ENCODE results near the gene SORCS2. TPM values are rescaled to one million over a fixed set of nuclear protein-coding genes. Genes with fewer than 3 reads are reported as not detected.

Gene SORCS2
- total RNA-seq, 6 experiments from 2014 or later, result 0.18 to 6.2 (median 3.1) TPM

- WGBS (ENCODE audit: insufficient coverage, low coverage, low lambda C conversion rate, missing lambda C conversion rate), result 70% methylated on average over 4 of the region's 7 CpGs
- Histone ChIP-seq H3K4me1 (no peaks in the 10 kb centered on the region), H3K27ac (no peak overlapping the region), H3K4me3 (no peak overlapping the region), H3K36me3 (no peaks in the 10 kb centered on the region), H3K27me3 (no peaks in the 10 kb centered on the region), H3K9me3 (no peaks in the 10 kb centered on the region)
- TF ChIP-seq, protein P1, sequence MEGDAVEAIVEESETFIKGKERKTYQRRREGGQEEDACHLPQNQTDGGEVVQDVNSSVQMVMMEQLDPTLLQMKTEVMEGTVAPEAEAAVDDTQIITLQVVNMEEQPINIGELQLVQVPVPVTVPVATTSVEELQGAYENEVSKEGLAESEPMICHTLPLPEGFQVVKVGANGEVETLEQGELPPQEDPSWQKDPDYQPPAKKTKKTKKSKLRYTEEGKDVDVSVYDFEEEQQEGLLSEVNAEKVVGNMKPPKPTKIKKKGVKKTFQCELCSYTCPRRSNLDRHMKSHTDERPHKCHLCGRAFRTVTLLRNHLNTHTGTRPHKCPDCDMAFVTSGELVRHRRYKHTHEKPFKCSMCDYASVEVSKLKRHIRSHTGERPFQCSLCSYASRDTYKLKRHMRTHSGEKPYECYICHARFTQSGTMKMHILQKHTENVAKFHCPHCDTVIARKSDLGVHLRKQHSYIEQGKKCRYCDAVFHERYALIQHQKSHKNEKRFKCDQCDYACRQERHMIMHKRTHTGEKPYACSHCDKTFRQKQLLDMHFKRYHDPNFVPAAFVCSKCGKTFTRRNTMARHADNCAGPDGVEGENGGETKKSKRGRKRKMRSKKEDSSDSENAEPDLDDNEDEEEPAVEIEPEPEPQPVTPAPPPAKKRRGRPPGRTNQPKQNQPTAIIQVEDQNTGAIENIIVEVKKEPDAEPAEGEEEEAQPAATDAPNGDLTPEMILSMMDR (IDR thresholded peaks at IDR 0.05), result no peak
- TF ChIP-seq POLR2A (IDR thresholded peaks at IDR 0.05), result no peak
- ATAC-seq (no peak), DNase-seq (no peak)
- intact Hi-C loops (cut with DNase I), result no loop called here
Measured at GRCh38 chr4:7347981-7348380, 155.6 kb downstream of the SORCS2 start.

DNA sequence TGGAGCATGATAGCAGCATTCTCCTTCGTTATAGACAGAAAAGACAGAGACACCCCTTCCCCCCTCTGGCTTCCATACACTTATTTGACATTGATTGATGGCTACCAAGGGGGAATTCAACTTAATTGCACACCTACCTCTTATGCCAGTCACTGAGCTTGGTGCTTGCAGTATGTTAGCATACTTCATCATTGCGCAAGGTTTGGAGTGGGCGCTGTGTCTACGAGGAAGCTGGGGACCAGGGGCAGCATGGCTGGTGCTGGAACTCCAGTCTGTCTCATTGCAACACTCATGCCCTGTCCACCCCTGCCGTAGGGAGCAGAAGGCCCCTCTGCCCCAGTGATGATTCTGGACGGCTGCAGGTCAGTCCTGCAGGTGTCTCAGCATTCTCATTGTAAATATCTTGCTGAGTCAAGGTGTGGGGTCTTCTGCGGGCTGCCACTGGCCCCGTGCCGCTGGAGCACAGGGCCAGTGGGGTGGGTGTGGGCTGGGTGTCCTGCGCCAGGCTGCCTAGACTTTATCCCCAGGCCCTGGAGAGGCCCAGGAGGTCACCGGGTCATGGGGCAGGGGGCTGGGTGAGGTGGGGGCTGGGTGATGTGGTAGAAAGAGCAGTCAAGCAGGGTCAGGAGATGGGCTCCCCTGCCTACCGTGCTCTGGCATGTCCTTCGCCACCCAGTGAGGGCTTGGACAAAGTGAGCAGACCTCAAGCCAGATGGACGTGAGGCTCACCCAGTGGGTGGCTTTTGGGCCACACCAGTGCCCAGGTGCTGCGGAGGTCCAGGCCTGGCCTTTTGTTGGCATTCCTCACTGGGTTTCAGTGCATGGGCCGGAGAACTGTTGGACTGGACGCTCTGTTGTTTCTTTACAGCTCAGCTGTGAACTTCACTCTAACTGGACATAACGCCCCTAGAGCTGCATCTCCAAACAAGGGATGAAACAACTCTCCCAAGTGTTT, 156.9 kb downstream of the SORCS2 start:
- DNase-seq (peak in 1 of 3 donors; percentile 38), ATAC-seq (no peak)
- H3K4me3 ChIP-seq, result no peak overlapping the region
- no peak overlapping the region for H3K27ac ChIP-seq
- no peak for TF ChIP-seq POLR2A (IDR thresholded peaks at IDR 0.05)
- TF ChIP-seq, protein P1 (IDR thresholded peaks at IDR 0.05), result no peak
- intact Hi-C loops (cut with DNase I), result no loop called here
- no peaks in the 10 kb centered on the region for H3K27me3 ChIP-seq
- H3K36me3 ChIP-seq, result no peaks in the 10 kb centered on the region
- WGBS (ENCODE audit: insufficient coverage, low coverage, low lambda C conversion rate, missing lambda C conversion rate), result 77% methylated on average over 6 of the region's 18 CpGs
- no peaks in the 10 kb centered on the region for H3K4me1 ChIP-seq
- no peaks in the 10 kb centered on the region for H3K9me3 ChIP-seq

- Histone ChIP-seq H3K4me3 (no peak overlapping the region), H3K27ac (no peak overlapping the region), H3K9me3 (no peaks in the 10 kb centered on the region), H3K4me1 (no peaks in the 10 kb centered on the region), H3K36me3 (no peaks in the 10 kb centered on the region), H3K27me3 (no peaks in the 10 kb centered on the region)
- peak in 1 of 3 donors; percentile 51 for DNase-seq
- no peak for TF ChIP-seq POLR2A (IDR thresholded peaks at IDR 0.05)
- 14% methylated on average over 1 of the region's 6 CpGs for WGBS (ENCODE audit: insufficient coverage, low coverage, low lambda C conversion rate, missing lambda C conversion rate)
- ATAC-seq, result no peak
- intact Hi-C loops (cut with DNase I), result no loop called here
Measured at GRCh38 chr4:7350396-7350795, 158.1 kb downstream of the SORCS2 start.

GRCh38 chr4:7351014-7351413, 158.7 kb downstream of the SORCS2 start:
- 35% methylated on average over 3 of the region's 12 CpGs for WGBS (ENCODE audit: insufficient coverage, low coverage, low lambda C conversion rate, missing lambda C conversion rate)
- Histone ChIP-seq H3K4me1 (no peaks in the 10 kb centered on the region), H3K27ac (no peak overlapping the region), H3K4me3 (no peak overlapping the region), H3K27me3 (no peaks in the 10 kb centered on the region), H3K36me3 (no peaks in the 10 kb centered on the region), H3K9me3 (no peaks in the 10 kb centered on the region)
- intact Hi-C loops (cut with DNase I), result no loop called here
- ATAC-seq (no peak), DNase-seq (peak in 1 of 3 donors; percentile 30)
- no peak for TF ChIP-seq POLR2A (IDR thresholded peaks at IDR 0.05)
- TF ChIP-seq, protein P1 (IDR thresholded peaks at IDR 0.05), result no peak

DNA sequence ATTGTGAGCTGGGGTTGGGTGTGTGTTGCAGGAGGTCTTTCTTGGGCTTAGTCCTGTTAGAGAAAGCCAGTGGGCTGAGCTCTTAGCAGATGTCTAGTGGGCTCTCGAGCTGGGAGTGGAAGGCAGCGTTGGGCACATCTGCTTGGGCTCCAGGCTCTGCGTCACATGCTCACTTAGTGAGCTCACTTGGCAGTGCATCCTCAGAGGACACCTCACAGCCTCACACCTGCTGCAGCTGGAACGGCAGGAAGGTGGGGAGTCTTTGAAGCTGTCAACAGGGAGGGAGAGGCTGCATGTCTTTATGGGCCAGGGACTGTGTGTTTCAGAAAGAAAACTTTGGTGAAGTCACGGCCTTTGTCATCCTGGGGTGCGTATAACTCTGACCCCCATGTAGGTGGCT, 160.1 kb downstream of the SORCS2 start:
- Histone ChIP-seq H3K9me3 (no peaks in the 10 kb centered on the region), H3K4me3 (no peak overlapping the region), H3K27ac (no peak overlapping the region), H3K36me3 (no peaks in the 10 kb centered on the region), H3K27me3 (no peaks in the 10 kb centered on the region), H3K4me1 (no peaks in the 10 kb centered on the region)
- WGBS (ENCODE audit: insufficient coverage, low coverage, low lambda C conversion rate, missing lambda C conversion rate), result 72% methylated on average over 4 of the region's 6 CpGs
- TF ChIP-seq, protein P1 (IDR thresholded peaks at IDR 0.05), result no peak
- no peak for TF ChIP-seq POLR2A (IDR thresholded peaks at IDR 0.05)
- DNase-seq (peak in 1 of 3 donors; percentile 20), ATAC-seq (no peak)
- intact Hi-C loops (cut with DNase I), result no loop called here

Data from right lobe of liver (tissue), 6 donors.